ENCODE measurements around the gene UNK. TPM values are rescaled to one million over a fixed set of nuclear protein-coding genes. Genes with fewer than 3 reads are reported as not detected.

The UNK gene
- total and polyA plus RNA-seq, 2 of the 13 experiments (the other 11 are each of a cell fraction or from before 2014, with no cell fraction given), result 31.6 to 33.0 TPM

- TF ChIP-seq, protein P1, sequence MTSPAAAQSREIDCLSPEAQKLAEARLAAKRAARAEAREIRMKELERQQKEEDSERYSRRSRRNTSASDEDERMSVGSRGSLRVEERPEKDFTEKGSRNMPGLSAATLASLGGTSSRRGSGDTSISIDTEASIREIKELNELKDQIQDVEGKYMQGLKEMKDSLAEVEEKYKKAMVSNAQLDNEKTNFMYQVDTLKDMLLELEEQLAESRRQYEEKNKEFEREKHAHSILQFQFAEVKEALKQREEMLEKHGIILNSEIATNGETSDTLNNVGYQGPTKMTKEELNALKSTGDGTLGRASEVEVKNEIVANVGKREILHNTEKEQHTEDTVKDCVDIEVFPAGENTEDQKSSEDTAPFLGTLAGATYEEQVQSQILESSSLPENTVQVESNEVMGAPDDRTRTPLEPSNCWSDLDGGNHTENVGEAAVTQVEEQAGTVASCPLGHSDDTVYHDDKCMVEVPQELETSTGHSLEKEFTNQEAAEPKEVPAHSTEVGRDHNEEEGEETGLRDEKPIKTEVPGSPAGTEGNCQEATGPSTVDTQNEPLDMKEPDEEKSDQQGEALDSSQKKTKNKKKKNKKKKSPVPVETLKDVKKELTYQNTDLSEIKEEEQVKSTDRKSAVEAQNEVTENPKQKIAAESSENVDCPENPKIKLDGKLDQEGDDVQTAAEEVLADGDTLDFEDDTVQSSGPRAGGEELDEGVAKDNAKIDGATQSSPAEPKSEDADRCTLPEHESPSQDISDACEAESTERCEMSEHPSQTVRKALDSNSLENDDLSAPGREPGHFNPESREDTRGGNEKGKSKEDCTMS (CRISPR knock-in tag; conservative IDR thresholded peaks at IDR 0.05), result no peak
- TF ChIP-seq XRCC5 (optimal IDR thresholded peaks at IDR 0.05; ENCODE audit: low read length) (peak; percentile 89), HES4 (CRISPR knock-in tag; IDR thresholded peaks at IDR 0.05; ENCODE audit: borderline replicate concordance) (peak; percentile 65; the same call in 1 of the 2 replicates), AKNA (CRISPR knock-in tag; IDR thresholded peaks at IDR 0.05; ENCODE audit: borderline replicate concordance) (0 out of 2 replicates have a peak, but pooled peaks have one; percentile 55), THAP8 (CRISPR knock-in tag; IDR thresholded peaks at IDR 0.05; ENCODE audit: borderline replicate concordance) (no peak), CREM (IDR thresholded peaks at IDR 0.05) (peak; percentile 78), CREM (CRISPR knock-in tag; IDR thresholded peaks at IDR 0.05) (no peak), ATF7-NPFF (CRISPR knock-in tag; IDR thresholded peaks at IDR 0.05; ENCODE audit: low read depth) (no peak), JDP2 (CRISPR knock-in tag; IDR thresholded peaks at IDR 0.05; ENCODE audit: borderline replicate concordance) (no peak), SUZ12 (IDR thresholded peaks at IDR 0.05; ENCODE audit: low read depth, low read length) (no peak), ATAD3A (CRISPR knock-in tag; IDR thresholded peaks at IDR 0.05) (no peak), GATAD1 (CRISPR knock-in tag; IDR thresholded peaks at IDR 0.05) (peak; percentile 52), TOPORS (CRISPR knock-in tag; IDR thresholded peaks at IDR 0.05) (peak; percentile 92; the same call in 1 of the 2 replicates), SPEN (CRISPR knock-in tag; IDR thresholded peaks at IDR 0.05; ENCODE audit: low read depth) (peak; percentile 93)
- TF ChIP-seq, protein P2, sequence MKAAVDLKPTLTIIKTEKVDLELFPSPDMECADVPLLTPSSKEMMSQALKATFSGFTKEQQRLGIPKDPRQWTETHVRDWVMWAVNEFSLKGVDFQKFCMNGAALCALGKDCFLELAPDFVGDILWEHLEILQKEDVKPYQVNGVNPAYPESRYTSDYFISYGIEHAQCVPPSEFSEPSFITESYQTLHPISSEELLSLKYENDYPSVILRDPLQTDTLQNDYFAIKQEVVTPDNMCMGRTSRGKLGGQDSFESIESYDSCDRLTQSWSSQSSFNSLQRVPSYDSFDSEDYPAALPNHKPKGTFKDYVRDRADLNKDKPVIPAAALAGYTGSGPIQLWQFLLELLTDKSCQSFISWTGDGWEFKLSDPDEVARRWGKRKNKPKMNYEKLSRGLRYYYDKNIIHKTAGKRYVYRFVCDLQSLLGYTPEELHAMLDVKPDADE (CRISPR knock-in tag; IDR thresholded peaks at IDR 0.05), result no peak
- TF ChIP-seq, protein P3, sequence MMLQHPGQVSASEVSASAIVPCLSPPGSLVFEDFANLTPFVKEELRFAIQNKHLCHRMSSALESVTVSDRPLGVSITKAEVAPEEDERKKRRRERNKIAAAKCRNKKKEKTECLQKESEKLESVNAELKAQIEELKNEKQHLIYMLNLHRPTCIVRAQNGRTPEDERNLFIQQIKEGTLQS (CRISPR knock-in tag; IDR thresholded peaks at IDR 0.05), result no peak; the same call in 1 of the 2 replicates
- TF ChIP-seq, protein P4, sequence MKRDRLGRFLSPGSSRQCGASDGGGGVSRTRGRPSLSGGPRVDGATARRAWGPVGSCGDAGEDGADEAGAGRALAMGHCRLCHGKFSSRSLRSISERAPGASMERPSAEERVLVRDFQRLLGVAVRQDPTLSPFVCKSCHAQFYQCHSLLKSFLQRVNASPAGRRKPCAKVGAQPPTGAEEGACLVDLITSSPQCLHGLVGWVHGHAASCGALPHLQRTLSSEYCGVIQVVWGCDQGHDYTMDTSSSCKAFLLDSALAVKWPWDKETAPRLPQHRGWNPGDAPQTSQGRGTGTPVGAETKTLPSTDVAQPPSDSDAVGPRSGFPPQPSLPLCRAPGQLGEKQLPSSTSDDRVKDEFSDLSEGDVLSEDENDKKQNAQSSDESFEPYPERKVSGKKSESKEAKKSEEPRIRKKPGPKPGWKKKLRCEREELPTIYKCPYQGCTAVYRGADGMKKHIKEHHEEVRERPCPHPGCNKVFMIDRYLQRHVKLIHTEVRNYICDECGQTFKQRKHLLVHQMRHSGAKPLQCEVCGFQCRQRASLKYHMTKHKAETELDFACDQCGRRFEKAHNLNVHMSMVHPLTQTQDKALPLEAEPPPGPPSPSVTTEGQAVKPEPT (CRISPR knock-in tag; IDR thresholded peaks at IDR 0.05; ENCODE audit: low read depth), result peak; percentile 44; the same call in 1 of the 2 replicates
Observed at GRCh38 chr17:75872434-75873351, 88.1 kb downstream of the UNK start (continued).

All from HepG2 (cell line).